SK-N-SH (cell line): ENCODE data around the gene CIBAR2.

ENCODE experiments used
- CHD2 ChIP-seq: fragments of 150-350 bp; IDR thresholded peaks from 2 replicates; pipeline ENCODE4 v1.6.1; 2018; ENCODE audit warnings: low read length; ENCODE audit not compliant: partially characterized antibody
- CTCF ChIP-seq: fragments of 200-600 bp; sonication (generic); IDR thresholded peaks from 2 replicates; pipeline ENCODE4 v1.6.1; 2017; ENCODE audit warnings: antibody characterized with exemption, mild to moderate bottlenecking, moderate library complexity
- ELF1 ChIP-seq: IDR thresholded peaks from 2 replicates; pipeline ENCODE4 v1.4.0; 2012
- EZH2phosphoT487 ChIP-seq: fragments of 200-600 bp; sonication (generic); IDR thresholded peaks from 2 replicates; pipeline ENCODE4 v1.6.1; 2017; ENCODE audit warnings: low read depth, mixed run types, mild to moderate bottlenecking, antibody characterized with exemption, moderate library complexity, borderline replicate concordance
- GABPA ChIP-seq: IDR thresholded peaks from 2 replicates; pipeline ENCODE4 v1.4.0; 2012; ENCODE audit warnings: low read depth, mild to moderate bottlenecking
- NRF1 ChIP-seq: IDR thresholded peaks from 2 replicates; pipeline ENCODE4 v1.6.1; 2012; ENCODE audit warnings: low read depth, mild to moderate bottlenecking, low read length
- POLR2AphosphoS5 ChIP-seq: IDR thresholded peaks from 2 replicates; pipeline ENCODE4 v1.6.1; 2012; ENCODE audit warnings: low read depth, low read length
- RAD21 ChIP-seq: IDR thresholded peaks from 2 replicates; pipeline ENCODE4 v1.6.1; 2012; ENCODE audit warnings: mild to moderate bottlenecking, low read length
- RCOR1 ChIP-seq: fragments of 150-350 bp; IDR thresholded peaks from 2 replicates; pipeline ENCODE4 v1.6.1; 2017; ENCODE audit warnings: antibody characterized with exemption, low read length
- SIN3A ChIP-seq: IDR thresholded peaks from 2 replicates; pipeline ENCODE4 v1.6.1; 2012; ENCODE audit warnings: low read depth, mild to moderate bottlenecking, low read length, moderate library complexity, borderline replicate concordance
- SMC3 ChIP-seq: IDR thresholded peaks from 2 replicates; pipeline ENCODE4 v1.6.1; 2012; ENCODE audit warnings: low read depth, low read length, improper control_type of control experiment
- TEAD4 ChIP-seq: IDR thresholded peaks from 2 replicates; pipeline ENCODE4 v1.4.0; 2012; ENCODE audit warnings: mild to moderate bottlenecking, borderline replicate concordance; ENCODE audit not compliant: insufficient read depth
- USF2 ChIP-seq: fragments of 150-350 bp; IDR thresholded peaks from 2 replicates; pipeline ENCODE4 v1.6.1; 2017; ENCODE audit warnings: antibody characterized with exemption, low read length, low read depth, borderline replicate concordance
- TF ChIP-seq, protein P1 (sequence below): IDR thresholded peaks from 2 replicates; pipeline ENCODE4 v1.6.1; 2012; ENCODE audit warnings: mild to moderate bottlenecking, low read depth, low read length, moderate library complexity

- no peak for TF ChIP-seq CTCF
- no peak for TF ChIP-seq EZH2phosphoT487
- TF ChIP-seq NRF1, result no peak
- no peak for TF ChIP-seq SIN3A
- TF ChIP-seq ELF1, result no peak
- TF ChIP-seq USF2, result no peak
- TF ChIP-seq RCOR1, result no peak
- no peak for TF ChIP-seq POLR2AphosphoS5
- TF ChIP-seq, protein P1, sequence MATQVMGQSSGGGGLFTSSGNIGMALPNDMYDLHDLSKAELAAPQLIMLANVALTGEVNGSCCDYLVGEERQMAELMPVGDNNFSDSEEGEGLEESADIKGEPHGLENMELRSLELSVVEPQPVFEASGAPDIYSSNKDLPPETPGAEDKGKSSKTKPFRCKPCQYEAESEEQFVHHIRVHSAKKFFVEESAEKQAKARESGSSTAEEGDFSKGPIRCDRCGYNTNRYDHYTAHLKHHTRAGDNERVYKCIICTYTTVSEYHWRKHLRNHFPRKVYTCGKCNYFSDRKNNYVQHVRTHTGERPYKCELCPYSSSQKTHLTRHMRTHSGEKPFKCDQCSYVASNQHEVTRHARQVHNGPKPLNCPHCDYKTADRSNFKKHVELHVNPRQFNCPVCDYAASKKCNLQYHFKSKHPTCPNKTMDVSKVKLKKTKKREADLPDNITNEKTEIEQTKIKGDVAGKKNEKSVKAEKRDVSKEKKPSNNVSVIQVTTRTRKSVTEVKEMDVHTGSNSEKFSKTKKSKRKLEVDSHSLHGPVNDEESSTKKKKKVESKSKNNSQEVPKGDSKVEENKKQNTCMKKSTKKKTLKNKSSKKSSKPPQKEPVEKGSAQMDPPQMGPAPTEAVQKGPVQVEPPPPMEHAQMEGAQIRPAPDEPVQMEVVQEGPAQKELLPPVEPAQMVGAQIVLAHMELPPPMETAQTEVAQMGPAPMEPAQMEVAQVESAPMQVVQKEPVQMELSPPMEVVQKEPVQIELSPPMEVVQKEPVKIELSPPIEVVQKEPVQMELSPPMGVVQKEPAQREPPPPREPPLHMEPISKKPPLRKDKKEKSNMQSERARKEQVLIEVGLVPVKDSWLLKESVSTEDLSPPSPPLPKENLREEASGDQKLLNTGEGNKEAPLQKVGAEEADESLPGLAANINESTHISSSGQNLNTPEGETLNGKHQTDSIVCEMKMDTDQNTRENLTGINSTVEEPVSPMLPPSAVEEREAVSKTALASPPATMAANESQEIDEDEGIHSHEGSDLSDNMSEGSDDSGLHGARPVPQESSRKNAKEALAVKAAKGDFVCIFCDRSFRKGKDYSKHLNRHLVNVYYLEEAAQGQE, result no peak
- no peak for TF ChIP-seq RAD21
- no peak for TF ChIP-seq TEAD4
- no peak for TF ChIP-seq GABPA
- no peak for TF ChIP-seq SMC3
- TF ChIP-seq CHD2, result no peak
Observed at GRCh38 chr16:85129876-85130704, 17.8 kb upstream of the CIBAR2 start.
